Trophoblast cell (in vitro differentiated cells and primary cell): Measurements from ENCODE around the gene BCAS4. TPM values are rescaled to one million over a fixed set of nuclear protein-coding genes. Genes with fewer than 3 reads are reported as not detected.

Source experiments
- DNase-seq, 2 donors: peaks; one replicate each; pipeline ENCODE4 v3.0.0-alpha.2; 2016
- H2AFZ ChIP-seq: 2 replicates; pipeline ENCODE4 v1.6.1; 2013; ENCODE audit warnings: low read length, moderate library complexity, mild to moderate bottlenecking; ENCODE audit not compliant: insufficient read depth, poor library complexity
- H2AK5ac ChIP-seq: 2 replicates; pipeline ENCODE4 v1.6.1; 2013; ENCODE audit warnings: mild to moderate bottlenecking, low read length
- H2BK120ac ChIP-seq: 2 replicates; pipeline ENCODE4 v1.6.1; 2013; ENCODE audit warnings: low read length, mild to moderate bottlenecking, moderate library complexity; ENCODE audit not compliant: insufficient read depth, poor library complexity
- H2BK12ac ChIP-seq: 2 replicates; pipeline ENCODE4 v1.6.1; 2013; ENCODE audit warnings: mild to moderate bottlenecking, low read length, moderate library complexity
- H2BK5ac ChIP-seq: 2 replicates; pipeline ENCODE4 v1.6.1; 2013; ENCODE audit warnings: low read length, low read depth, moderate library complexity, mild to moderate bottlenecking; ENCODE audit not compliant: poor library complexity
- H3K14ac ChIP-seq: 2 replicates; pipeline ENCODE4 v1.6.1; 2013; ENCODE audit warnings: mild to moderate bottlenecking, low read length
- H3K18ac ChIP-seq: 2 replicates; pipeline ENCODE4 v1.6.1; 2013; ENCODE audit warnings: mild to moderate bottlenecking, low read length
- H3K23ac ChIP-seq: 2 replicates; pipeline ENCODE4 v1.6.1; 2013; ENCODE audit warnings: low read length
- H3K27ac ChIP-seq: 2 replicates; pipeline ENCODE4 v1.5.1; 2013; ENCODE audit warnings: low read depth, mild to moderate bottlenecking, inconsistent platforms, low read length, moderate library complexity
- H3K27me3 ChIP-seq: 2 replicates; pipeline ENCODE4 v1.6.1; 2013; ENCODE audit warnings: inconsistent platforms, mild to moderate bottlenecking, low read length, moderate library complexity; ENCODE audit not compliant: insufficient read depth
- H3K36me3 ChIP-seq, 2 experiments: 1 replicate in 1 of 2; 2 replicates in 1 of 2; pipeline ENCODE4 v1.6.1; 2013; ENCODE audit warnings: low read length in 2 of 2, mild to moderate bottlenecking in 2 of 2, moderate library complexity in 1 of 2; ENCODE audit not compliant: insufficient read depth in 2 of 2, control insufficient read depth in 1 of 2
- H3K4ac ChIP-seq: 2 replicates; pipeline ENCODE4 v1.6.1; 2013; ENCODE audit warnings: low read depth, mild to moderate bottlenecking, low read length, moderate library complexity
- H3K4me1 ChIP-seq, 2 experiments: 1 replicate in 1 of 2; 2 replicates in 1 of 2; pipeline ENCODE4 v1.6.1; 2013; ENCODE audit warnings: low read length in 2 of 2, mild to moderate bottlenecking in 2 of 2, moderate library complexity in 1 of 2; ENCODE audit not compliant: insufficient read depth in 2 of 2, control insufficient read depth in 1 of 2
- H3K4me2 ChIP-seq: 2 replicates; pipeline ENCODE4 v1.6.1; 2013; ENCODE audit warnings: inconsistent platforms, mild to moderate bottlenecking, low read length, moderate library complexity
- H3K4me3 ChIP-seq: 2 replicates; pipeline ENCODE4 v1.5.1; 2013; ENCODE audit warnings: mild to moderate bottlenecking, low read depth, low read length, inconsistent platforms
- H3K79me1 ChIP-seq: one replicate; pipeline ENCODE4 v1.6.1; 2013; ENCODE audit warnings: low read length
- H3K79me2 ChIP-seq: 2 replicates; pipeline ENCODE4 v1.6.1; 2013; ENCODE audit warnings: low read length, mild to moderate bottlenecking; ENCODE audit not compliant: control insufficient read depth, insufficient read depth, poor library complexity
- H3K9ac ChIP-seq: 2 replicates; pipeline ENCODE4 v1.6.1; 2013; ENCODE audit warnings: mild to moderate bottlenecking, low read length
- H3K9me3 ChIP-seq: 2 replicates; pipeline ENCODE4 v1.6.1; 2013; ENCODE audit warnings: low read depth, mild to moderate bottlenecking, control low read depth, inconsistent platforms, low read length; ENCODE audit not compliant: insufficient read depth
- H4K12ac ChIP-seq: 2 replicates; pipeline ENCODE4 v1.6.1; 2013; ENCODE audit warnings: low read depth, mild to moderate bottlenecking, low read length, moderate library complexity
- H4K8ac ChIP-seq: 2 replicates; pipeline ENCODE4 v1.6.1; 2013; ENCODE audit warnings: low read depth, mild to moderate bottlenecking, low read length, moderate library complexity
- H4K91ac ChIP-seq: one replicate; pipeline ENCODE4 v1.6.1; 2013; ENCODE audit warnings: low read depth, mild to moderate bottlenecking, low read length, moderate library complexity
- WGBS: extraction: QIAGEN DNeasy Blood & Tissue Kit; methylation state at CpG from one replicate; pipeline ENCODE4 v1.1.7; 2013; ENCODE audit warnings: missing lambda C conversion rate; ENCODE audit not compliant: insufficient read length, insufficient coverage; ENCODE audit errors: extremely low coverage; 5-methylcytosine and 5-hydroxymethylcytosine counted together
- polyA plus RNA-seq: library from polyadenylated mRNA; stranded (reverse); fragments of 200-250 nt; gene quantifications from 2 replicates; pipeline ENCODE4 v1.2.3, GENCODE V29; 2013

BCAS4 gene, protein sequence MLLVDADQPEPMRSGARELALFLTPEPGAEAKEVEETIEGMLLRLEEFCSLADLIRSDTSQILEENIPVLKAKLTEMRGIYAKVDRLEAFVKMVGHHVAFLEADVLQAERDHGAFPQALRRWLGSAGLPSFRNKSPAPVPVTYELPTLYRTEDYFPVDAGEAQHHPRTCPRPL
- 3.9 and 4.0 TPM in 2 replicates for polyA plus RNA-seq

GRCh38 chr20:50794846-50795634 lies at the start of gene BCAS4:
TSS of gene BCAS4 (plus strand) at chr20:50795061. CDS start at chr20:50795084, 23 bp downstream.
- H2BK5ac ChIP-seq: peak within 1 kb of the TSS; percentile 28

DNA sequence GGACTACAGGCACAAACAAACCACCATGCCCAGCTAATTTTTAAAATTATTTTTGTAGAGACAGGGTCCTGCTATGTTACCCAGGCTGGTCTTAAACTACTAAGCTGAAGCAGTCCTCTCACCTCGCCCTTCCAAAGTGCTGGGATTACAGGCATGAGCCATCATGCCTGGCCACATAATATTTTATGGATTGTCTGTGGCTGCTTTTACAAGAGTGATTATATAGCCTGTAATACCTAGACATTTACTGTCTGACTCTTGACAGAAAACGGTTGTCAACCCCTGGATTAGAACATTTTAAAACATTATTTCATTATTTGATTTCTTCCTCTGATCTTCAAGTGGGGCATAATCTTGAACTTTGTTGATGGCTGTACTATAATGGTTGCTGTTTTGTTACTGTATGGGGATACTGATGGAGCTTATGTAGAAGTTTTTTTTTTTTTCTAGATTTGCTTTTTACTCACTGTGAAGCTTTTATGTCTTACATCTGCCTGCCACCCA lies 49.2 kb upstream of the BCAS4 start:
- WGBS: no CpG with 5 or more reads among the region's 2 CpGs
- Histone ChIP-seq H2BK120ac (peak overlapping the region; percentile 63), H3K14ac (peak overlapping the region; percentile 66), H3K27ac (peak overlapping the region; percentile 78), H3K36me3 (peaks cover 10 to 17% of the 10 kb centered on the region in 2 experiments), H2AFZ (no peak overlapping the region), H3K27me3 (no peaks in the 10 kb centered on the region), H2AK5ac (no peak overlapping the region), H3K4me2 (no peak overlapping the region), H3K4me3 (no peak overlapping the region), H4K91ac (peak overlapping the region; percentile 80), H4K8ac (peak overlapping the region; percentile 57), H3K18ac (no peak overlapping the region), H2BK5ac (peak overlapping the region; percentile 89), H3K4me1 (peaks cover 12 to 25% of the 10 kb centered on the region in 2 experiments), H3K9ac (no peak overlapping the region), H3K79me1 (peaks cover 24% of the 10 kb centered on the region), H3K9me3 (no peaks in the 10 kb centered on the region), H3K4ac (peak overlapping the region; percentile 58), H2BK12ac (peak overlapping the region; percentile 82), H4K12ac (no peak overlapping the region), H3K79me2 (peaks cover 4% of the 10 kb centered on the region), H3K23ac (no peak overlapping the region)
- DNase-seq: no peak

More at GRCh38 chr20:50794846-50795634, at the start of gene BCAS4:
- H3K14ac ChIP-seq: peak within 1 kb of the TSS; percentile 37
- H3K4ac ChIP-seq: no peak within 1 kb of the TSS
- peak within 1 kb of the TSS; percentile 73 for H2AFZ ChIP-seq
- peak within 1 kb of the TSS; percentile 25 for H3K18ac ChIP-seq
- peaks cover 8 to 9% of the 10 kb centered on the region in 2 experiments for H3K4me1 ChIP-seq
- H3K4me2 ChIP-seq: peak within 1 kb of the TSS; percentile 100
- peaks cover 3% of the 10 kb centered on the region for H3K79me2 ChIP-seq
- DNase-seq: peak; percentile 80 to 92
- H2AK5ac ChIP-seq: no peak within 1 kb of the TSS
- H3K79me1 ChIP-seq: peaks cover 19% of the 10 kb centered on the region
- H4K8ac ChIP-seq: peak within 1 kb of the TSS; percentile 70
- no peak within 1 kb of the TSS for H2BK120ac ChIP-seq
- no peaks in the 10 kb centered on the region for H3K27me3 ChIP-seq
- H3K4me3 ChIP-seq: peak within 1 kb of the TSS; percentile 87
- WGBS: no CpG with 5 or more reads among the region's 92 CpGs
- H3K9me3 ChIP-seq: no peaks in the 10 kb centered on the region
- peak within 1 kb of the TSS; percentile 80 for H3K9ac ChIP-seq
- H3K27ac ChIP-seq: no peak within 1 kb of the TSS
- peak within 1 kb of the TSS; percentile 13 for H2BK12ac ChIP-seq
- H4K12ac ChIP-seq: peak within 1 kb of the TSS; percentile 27
- peak within 1 kb of the TSS; percentile 7 for H4K91ac ChIP-seq
- no peak within 1 kb of the TSS for H3K23ac ChIP-seq
- no peaks in the 10 kb centered on the region for H3K36me3 ChIP-seq

- Histone ChIP-seq H3K4ac (peak overlapping the region; percentile 64), H2AK5ac (no peak overlapping the region), H3K4me1 (peaks cover 7 to 22% of the 10 kb centered on the region in 2 experiments), H3K14ac (no peak overlapping the region), H3K36me3 (peaks cover 13 to 17% of the 10 kb centered on the region in 2 experiments), H3K4me3 (no peak overlapping the region), H3K27ac (peak overlapping the region; percentile 67), H3K27me3 (no peaks in the 10 kb centered on the region), H3K79me2 (peaks cover 4% of the 10 kb centered on the region), H2BK120ac (no peak overlapping the region), H2AFZ (no peak overlapping the region), H3K9me3 (no peaks in the 10 kb centered on the region), H2BK5ac (no peak overlapping the region), H2BK12ac (no peak overlapping the region), H4K91ac (no peak overlapping the region), H3K18ac (no peak overlapping the region), H3K9ac (no peak overlapping the region), H3K79me1 (peaks cover 21% of the 10 kb centered on the region), H4K8ac (no peak overlapping the region), H4K12ac (no peak overlapping the region), H3K23ac (no peak overlapping the region), H3K4me2 (no peak overlapping the region)
- no CpG with 5 or more reads among the region's 3 CpGs for WGBS
- DNase-seq: no peak
Measured at GRCh38 chr20:50746138-50746940, 48.5 kb upstream of the BCAS4 start.

DNA sequence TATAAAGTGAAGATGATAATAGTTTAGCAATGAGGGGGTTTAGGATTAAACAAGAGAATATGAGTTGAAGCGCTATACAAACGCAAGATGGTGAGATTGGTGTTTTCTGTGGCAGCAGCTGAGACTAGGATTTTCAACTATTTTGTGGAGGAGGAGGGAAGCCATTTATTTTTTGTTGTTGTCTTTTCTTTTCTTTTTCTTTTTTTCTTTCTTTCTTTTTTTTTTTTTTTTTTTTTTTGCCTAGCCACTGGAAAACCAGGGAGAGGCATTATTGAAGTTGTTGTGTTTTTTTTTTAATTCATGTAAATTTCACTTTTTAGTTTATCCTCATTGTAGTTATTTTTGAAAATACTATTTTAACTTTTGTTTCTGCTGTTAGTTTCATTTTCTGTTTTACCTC lies 47.6 kb upstream of the BCAS4 start:
- Histone ChIP-seq H4K91ac (no peak overlapping the region), H3K4ac (no peak overlapping the region), H2BK5ac (no peak overlapping the region), H4K8ac (no peak overlapping the region), H3K4me2 (no peak overlapping the region), H3K27ac (no peak overlapping the region), H3K27me3 (no peaks in the 10 kb centered on the region), H2AK5ac (no peak overlapping the region), H3K36me3 (peaks cover 16 to 19% of the 10 kb centered on the region in 2 experiments), H3K79me2 (peaks cover 4% of the 10 kb centered on the region), H3K14ac (no peak overlapping the region), H4K12ac (no peak overlapping the region), H3K9ac (no peak overlapping the region), H3K9me3 (no peaks in the 10 kb centered on the region), H3K4me3 (no peak overlapping the region), H2BK12ac (no peak overlapping the region), H3K79me1 (peaks cover 16% of the 10 kb centered on the region), H3K18ac (no peak overlapping the region), H2AFZ (no peak overlapping the region), H3K4me1 (peaks cover 5 to 18% of the 10 kb centered on the region in 2 experiments), H2BK120ac (no peak overlapping the region), H3K23ac (no peak overlapping the region)
- WGBS: no CpG with 5 or more reads among the region's 2 CpGs
- DNase-seq: no peak
